Activated T-cell treated with anti-CD3 and anti-CD28 coated beads, Interleukin-2, amount 50 U/mL, for 24 hours (primary cell): ENCODE data around the gene FAM13A.
"Not testable (repeated sequence)": the region's sequence is repeated elsewhere in the genome, so short reads cannot be mapped to it uniquely, and the experiment has no call there.

ENCODE experiments used
- DNase-seq: peaks from one replicate; pipeline ENCODE4 v3.0.0-alpha.2; 2020
- H3K27ac Mint-ChIP-seq: 2 replicates; pipeline ENCODE4 v1.8.0; 2020; ENCODE audit warnings: mild to moderate bottlenecking, mixed read lengths
- H3K27me3 Mint-ChIP-seq: 2 replicates; pipeline ENCODE4 v1.8.0; 2020; ENCODE audit warnings: mixed read lengths
- H3K36me3 Mint-ChIP-seq: 2 replicates; pipeline ENCODE4 v1.8.0; 2020; ENCODE audit warnings: low read depth, mixed read lengths
- H3K4me1 Mint-ChIP-seq: 2 replicates; pipeline ENCODE4 v1.8.0; 2020; ENCODE audit warnings: low read depth, mixed read lengths
- H3K4me3 Mint-ChIP-seq: 2 replicates; pipeline ENCODE4 v1.8.0; 2020; ENCODE audit warnings: mild to moderate bottlenecking, moderate library complexity, mixed read lengths
- H3K9me3 Mint-ChIP-seq: 2 replicates; pipeline ENCODE4 v1.8.0; 2020; ENCODE audit warnings: mixed read lengths

FAM13A gene

GRCh38 chr4:89056953-89057398 lies at the start of gene FAM13A:
Gene FAM13A, minus strand, starts transcription at chr4:89057185. Its CDS starts 221 bp downstream, at chr4:89056964.
- no peak for DNase-seq
- Mint-ChIP-seq H3K27me3 (peaks cover 24% of the 10 kb centered on the region), H3K4me1 (peaks cover 36% of the 10 kb centered on the region), H3K4me3 (no peak within 1 kb of the TSS), H3K9me3 (peaks cover 13% of the 10 kb centered on the region), H3K27ac (no peak within 1 kb of the TSS), H3K36me3 (no peaks in the 10 kb centered on the region)

- no peaks in the 10 kb centered on the region for H3K36me3 Mint-ChIP-seq
Observed at GRCh38 chr4:89105726-89106125, 48.7 kb upstream of the FAM13A start.

GRCh38 chr4:89101256-89102161 lies 44.5 kb upstream of the FAM13A start:
- H3K27ac Mint-ChIP-seq: peak overlapping the region; percentile 81
- peaks cover 5% of the 10 kb centered on the region for H3K27me3 Mint-ChIP-seq
- H3K4me1 Mint-ChIP-seq: peaks cover 23% of the 10 kb centered on the region
- no peaks in the 10 kb centered on the region for H3K9me3 Mint-ChIP-seq
- H3K36me3 Mint-ChIP-seq: no peaks in the 10 kb centered on the region
- DNase-seq: no peak
- no peak overlapping the region for H3K4me3 Mint-ChIP-seq

More at GRCh38 chr4:89105726-89106125, 48.7 kb upstream of the FAM13A start:
- Mint-ChIP-seq H3K4me3 (no peak overlapping the region), H3K9me3 (peaks cover 6% of the 10 kb centered on the region), H3K4me1 (peaks cover 19% of the 10 kb centered on the region), H3K27ac (no peak overlapping the region), H3K27me3 (peaks cover 24% of the 10 kb centered on the region)
- no peak for DNase-seq

- no peak overlapping the region for H3K4me3 Mint-ChIP-seq
- H3K4me1 Mint-ChIP-seq: peaks cover 23% of the 10 kb centered on the region
- peaks cover 5% of the 10 kb centered on the region for H3K27me3 Mint-ChIP-seq
- no peak for DNase-seq
- H3K9me3 Mint-ChIP-seq: no peaks in the 10 kb centered on the region
- H3K36me3 Mint-ChIP-seq: no peaks in the 10 kb centered on the region
- H3K27ac Mint-ChIP-seq: peak overlapping the region; percentile 81
Observed at GRCh38 chr4:89100853-89101252, 43.9 kb upstream of the FAM13A start.

- Mint-ChIP-seq H3K9me3 (no peaks in the 10 kb centered on the region), H3K4me3 (no peak overlapping the region), H3K27me3 (peaks cover 3% of the 10 kb centered on the region), H3K27ac (no peak overlapping the region), H3K36me3 (no peaks in the 10 kb centered on the region), H3K4me1 (peaks cover 23% of the 10 kb centered on the region)
- DNase-seq: no peak
Observed at GRCh38 chr4:89099471-89099870, 42.5 kb upstream of the FAM13A start.

- H3K36me3 Mint-ChIP-seq: no peaks in the 10 kb centered on the region
- H3K27me3 Mint-ChIP-seq: no peaks in the 10 kb centered on the region
- no peak overlapping the region for H3K27ac Mint-ChIP-seq
- peaks cover 23% of the 10 kb centered on the region for H3K4me1 Mint-ChIP-seq
- no peaks in the 10 kb centered on the region for H3K9me3 Mint-ChIP-seq
- DNase-seq: no peak
- no peak overlapping the region for H3K4me3 Mint-ChIP-seq
Observed at GRCh38 chr4:89099034-89099433, 42.0 kb upstream of the FAM13A start.

- DNase-seq: no peak
- peaks cover 4% of the 10 kb centered on the region for H3K27me3 Mint-ChIP-seq
- peaks cover 18% of the 10 kb centered on the region for H3K4me1 Mint-ChIP-seq
- no peak overlapping the region for H3K27ac Mint-ChIP-seq
- H3K36me3 Mint-ChIP-seq: no peaks in the 10 kb centered on the region
- no peak overlapping the region for H3K4me3 Mint-ChIP-seq
- H3K9me3 Mint-ChIP-seq: peaks cover 27% of the 10 kb centered on the region
Observed at GRCh38 chr4:89078300-89078699, 21.3 kb upstream of the FAM13A start.

GRCh38 chr4:89077761-89078160 lies 20.8 kb upstream of the FAM13A start:
- Mint-ChIP-seq H3K27ac (no peak overlapping the region), H3K27me3 (peaks cover 4% of the 10 kb centered on the region), H3K4me1 (peaks cover 18% of the 10 kb centered on the region), H3K4me3 (no peak overlapping the region), H3K9me3 (peaks cover 27% of the 10 kb centered on the region), H3K36me3 (no peaks in the 10 kb centered on the region)
- no peak for DNase-seq

GRCh38 chr4:89072921-89073320 lies 15.9 kb upstream of the FAM13A start:
- Mint-ChIP-seq H3K27me3 (peaks cover 6% of the 10 kb centered on the region), H3K36me3 (no peaks in the 10 kb centered on the region), H3K4me1 (peaks cover 3% of the 10 kb centered on the region), H3K9me3 (peaks cover 13% of the 10 kb centered on the region), H3K27ac (no peak overlapping the region), H3K4me3 (no peak overlapping the region)
- DNase-seq: no peak

- no peak overlapping the region for H3K4me3 Mint-ChIP-seq
- no peaks in the 10 kb centered on the region for H3K9me3 Mint-ChIP-seq
- H3K4me1 Mint-ChIP-seq: peaks cover 3% of the 10 kb centered on the region
- no peaks in the 10 kb centered on the region for H3K36me3 Mint-ChIP-seq
- no peak for DNase-seq
- no peak overlapping the region for H3K27ac Mint-ChIP-seq
- peaks cover 6% of the 10 kb centered on the region for H3K27me3 Mint-ChIP-seq
Observed at GRCh38 chr4:89071311-89071710, 14.3 kb upstream of the FAM13A start.

- Mint-ChIP-seq H3K9me3 (no peaks in the 10 kb centered on the region), H3K4me3 (no peak overlapping the region), H3K36me3 (no peaks in the 10 kb centered on the region)
Observed at GRCh38 chr4:89070041-89070440, 13.1 kb upstream of the FAM13A start.

GRCh38 chr4:89069481-89069880 lies 12.5 kb upstream of the FAM13A start:
- no peaks in the 10 kb centered on the region for H3K36me3 Mint-ChIP-seq
- no peak overlapping the region for H3K27ac Mint-ChIP-seq
- peaks cover 6% of the 10 kb centered on the region for H3K27me3 Mint-ChIP-seq
- peaks cover 3% of the 10 kb centered on the region for H3K4me1 Mint-ChIP-seq
- H3K9me3 Mint-ChIP-seq: no peaks in the 10 kb centered on the region
- DNase-seq: no peak
- no peak overlapping the region for H3K4me3 Mint-ChIP-seq

More at GRCh38 chr4:89070041-89070440, 13.1 kb upstream of the FAM13A start:
- H3K27me3 Mint-ChIP-seq: peaks cover 6% of the 10 kb centered on the region
- no peak for DNase-seq
- peaks cover 3% of the 10 kb centered on the region for H3K4me1 Mint-ChIP-seq
- no peak overlapping the region for H3K27ac Mint-ChIP-seq

- H3K4me3 Mint-ChIP-seq: no peak overlapping the region
- H3K27me3 Mint-ChIP-seq: peaks cover 6% of the 10 kb centered on the region
- peaks cover 3% of the 10 kb centered on the region for H3K4me1 Mint-ChIP-seq
- no peak for DNase-seq
- no peaks in the 10 kb centered on the region for H3K9me3 Mint-ChIP-seq
- H3K36me3 Mint-ChIP-seq: no peaks in the 10 kb centered on the region
- H3K27ac Mint-ChIP-seq: no peak overlapping the region
Observed at GRCh38 chr4:89067417-89067816, 10.4 kb upstream of the FAM13A start.

- DNase-seq: no peak
- Mint-ChIP-seq H3K4me3 (no peak overlapping the region), H3K27me3 (peaks cover 9% of the 10 kb centered on the region), H3K4me1 (peaks cover 3% of the 10 kb centered on the region), H3K9me3 (peaks cover 13% of the 10 kb centered on the region), H3K36me3 (no peaks in the 10 kb centered on the region), H3K27ac (no peak overlapping the region)
Observed at GRCh38 chr4:89064848-89065247, 7.9 kb upstream of the FAM13A start.

GRCh38 chr4:89057844-89058243 lies 859 bp upstream of the FAM13A start:
- H3K27ac Mint-ChIP-seq, DNase-seq, H3K36me3 Mint-ChIP-seq, H3K4me3 Mint-ChIP-seq: not testable (repeated sequence)
- Mint-ChIP-seq H3K9me3 (peaks cover 13% of the 10 kb centered on the region), H3K4me1 (peaks cover 36% of the 10 kb centered on the region), H3K27me3 (peaks cover 29% of the 10 kb centered on the region)
